GM12872 (cell line): ENCODE data around the gene CPEB2.

Experiments used
- CTCF ChIP-seq: IDR thresholded peaks from 3 replicates; pipeline ENCODE4 v1.5.1; 2011; ENCODE audit warnings: low read depth, mild to moderate bottlenecking, low read length, moderate library complexity; ENCODE audit not compliant: insufficient read depth

The CPEB2 gene

GRCh38 chr4:15011166-15011565, 8.9 kb downstream of the CPEB2 start:
- TF ChIP-seq CTCF = no peak

- no peak for TF ChIP-seq CTCF
Observed at GRCh38 chr4:15012017-15012788, 9.9 kb downstream of the CPEB2 start.

- TF ChIP-seq CTCF = no peak
Observed at GRCh38 chr4:15013585-15013984, 11.3 kb downstream of the CPEB2 start.

- no peak for TF ChIP-seq CTCF
Observed at GRCh38 chr4:15015170-15015569, 12.9 kb downstream of the CPEB2 start.

- TF ChIP-seq CTCF = no peak
Observed at GRCh38 chr4:15018361-15018760, 16.1 kb downstream of the CPEB2 start.

GRCh38 chr4:15020502-15021286, 18.4 kb downstream of the CPEB2 start:
- TF ChIP-seq CTCF = no peak

- no peak for TF ChIP-seq CTCF
Observed at GRCh38 chr4:15021311-15021710, 19.0 kb downstream of the CPEB2 start.
